ENCODE data around the gene MTO1.
"Not testable (repeated sequence)": the region's sequence is repeated elsewhere in the genome, so short reads cannot be mapped to it uniquely, and the experiment has no call there.

The MTO1 gene

DNA sequence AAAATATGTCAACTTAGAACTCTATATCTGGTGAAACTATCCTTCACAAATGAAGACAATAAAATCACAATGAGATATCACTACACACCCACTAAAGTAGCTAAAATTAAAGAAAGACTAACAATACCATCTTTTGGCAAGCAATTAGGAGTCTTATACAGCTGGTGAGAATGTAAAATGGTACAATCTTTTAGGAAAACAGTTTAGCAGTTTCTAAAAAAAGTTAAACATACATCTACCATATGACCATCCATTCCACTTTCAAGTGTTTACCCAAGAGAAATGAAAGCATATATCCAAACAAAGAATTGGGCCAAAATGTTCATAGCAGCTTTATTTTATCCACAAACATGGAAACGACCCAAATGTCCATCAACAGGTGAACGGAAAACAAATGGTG lies 73.1 kb downstream of the MTO1 start:
- no peak for DNase-seq

DNA sequence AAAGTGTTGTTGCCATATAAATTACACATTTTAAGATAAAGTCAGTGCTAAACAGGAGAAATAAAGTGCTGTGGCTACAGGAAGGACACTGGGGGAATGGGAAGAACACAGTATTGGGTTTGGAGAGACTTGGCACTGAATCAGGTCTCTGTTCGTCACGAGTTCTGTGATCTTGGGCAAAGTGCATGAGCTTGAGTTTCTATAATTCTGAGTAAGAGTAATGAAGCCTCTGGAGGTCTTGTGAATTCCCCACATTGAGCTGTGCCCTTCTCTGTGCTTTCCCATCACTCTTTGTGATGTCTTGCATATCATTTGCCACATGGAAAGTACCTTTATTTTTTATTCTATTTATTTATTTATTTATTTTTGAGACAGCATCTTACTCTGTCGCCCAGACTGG lies 76.1 kb downstream of the MTO1 start:
- no peak for DNase-seq

DNA sequence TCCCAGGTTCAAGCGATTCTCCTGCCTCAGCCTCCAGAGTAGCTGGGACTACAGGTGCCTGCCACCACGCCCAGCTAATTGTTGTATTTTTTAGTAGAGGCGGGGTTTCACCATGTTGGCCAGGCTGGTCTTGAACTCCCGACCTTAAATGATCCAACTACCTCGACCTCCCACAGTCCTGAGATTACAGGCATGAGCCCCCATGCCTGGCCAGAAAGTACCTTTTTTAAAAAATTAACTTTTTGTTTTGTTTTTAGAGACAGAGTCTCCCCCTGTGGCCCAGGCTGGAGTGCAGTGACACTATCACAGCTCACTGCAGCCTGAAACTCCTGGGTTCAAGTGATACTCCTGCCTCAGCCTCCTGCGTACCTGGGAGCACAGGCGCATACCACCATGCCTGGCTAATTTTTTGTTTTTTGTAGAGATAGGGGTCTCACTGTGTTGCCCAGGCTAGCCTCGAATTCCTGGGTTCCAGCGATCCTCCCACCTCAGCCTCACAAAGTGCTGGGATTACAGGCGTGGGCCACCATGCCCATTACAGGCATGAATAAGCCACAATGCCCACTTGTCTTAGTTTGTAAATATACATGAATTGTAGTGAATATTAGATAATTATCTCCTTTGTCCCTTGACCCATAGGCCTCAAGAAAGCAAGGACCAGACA lies 76.7 kb downstream of the MTO1 start:
- no peak for DNase-seq

DNA sequence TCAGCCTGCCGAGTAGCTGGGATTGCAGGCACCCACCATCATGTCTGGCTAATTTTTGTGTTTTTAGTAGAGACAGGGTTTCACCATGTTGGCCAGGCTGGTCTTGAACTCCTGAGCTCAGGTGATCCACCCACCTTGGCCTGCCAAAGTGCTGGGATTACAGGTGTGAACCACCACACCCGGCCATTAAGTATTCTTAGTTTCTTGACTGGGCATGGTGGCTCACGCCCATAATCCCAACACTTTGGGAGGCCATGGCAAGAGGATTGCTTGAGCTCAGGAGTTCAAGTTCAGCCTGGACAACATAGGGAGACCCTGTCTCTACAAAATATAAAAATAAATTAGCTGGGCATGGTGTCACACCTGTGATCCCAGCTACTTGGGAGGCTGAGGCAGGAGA lies 80.9 kb downstream of the MTO1 start:
- DNase-seq: not testable (repeated sequence)

DNA sequence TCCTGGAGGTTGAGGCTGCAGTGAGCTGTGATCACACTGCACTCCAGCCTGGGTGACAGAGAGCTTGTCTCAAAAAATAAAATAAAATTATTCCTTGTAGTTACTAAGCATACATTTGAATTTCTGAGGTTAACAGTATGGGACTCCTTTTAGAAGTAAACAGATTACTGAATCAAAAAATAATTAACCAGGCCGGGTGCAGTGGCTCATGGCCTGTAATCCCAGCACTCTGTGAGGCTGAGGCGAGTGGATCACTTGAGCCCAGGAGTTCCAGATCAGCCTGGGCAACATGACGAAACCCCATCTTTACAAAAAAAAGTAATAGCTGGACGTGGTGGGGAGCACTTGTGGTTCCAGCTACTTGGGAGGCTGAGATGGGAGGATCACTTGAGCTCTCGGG lies 81.4 kb downstream of the MTO1 start:
- DNase-seq: no peak

DNA sequence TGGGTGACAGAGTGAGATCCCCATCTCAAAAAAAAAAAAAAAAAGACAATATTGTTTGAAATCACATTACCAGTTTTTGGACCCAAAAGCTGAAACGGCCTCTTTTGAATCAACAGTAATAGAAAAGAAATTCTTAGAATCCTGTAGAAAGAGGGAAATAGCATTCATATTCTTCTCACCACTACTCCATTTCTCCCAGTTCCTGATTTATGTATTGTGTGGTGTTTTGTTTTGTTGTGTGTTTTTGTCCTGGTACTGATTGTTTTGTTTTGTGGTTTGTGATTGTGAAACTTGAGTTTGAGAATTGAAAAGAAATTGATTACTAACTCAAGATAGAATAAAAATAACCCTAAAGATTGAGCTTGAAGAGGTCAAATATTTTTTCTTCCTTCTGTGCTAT lies 85.5 kb downstream of the MTO1 start:
- DNase-seq: no peak

DNA sequence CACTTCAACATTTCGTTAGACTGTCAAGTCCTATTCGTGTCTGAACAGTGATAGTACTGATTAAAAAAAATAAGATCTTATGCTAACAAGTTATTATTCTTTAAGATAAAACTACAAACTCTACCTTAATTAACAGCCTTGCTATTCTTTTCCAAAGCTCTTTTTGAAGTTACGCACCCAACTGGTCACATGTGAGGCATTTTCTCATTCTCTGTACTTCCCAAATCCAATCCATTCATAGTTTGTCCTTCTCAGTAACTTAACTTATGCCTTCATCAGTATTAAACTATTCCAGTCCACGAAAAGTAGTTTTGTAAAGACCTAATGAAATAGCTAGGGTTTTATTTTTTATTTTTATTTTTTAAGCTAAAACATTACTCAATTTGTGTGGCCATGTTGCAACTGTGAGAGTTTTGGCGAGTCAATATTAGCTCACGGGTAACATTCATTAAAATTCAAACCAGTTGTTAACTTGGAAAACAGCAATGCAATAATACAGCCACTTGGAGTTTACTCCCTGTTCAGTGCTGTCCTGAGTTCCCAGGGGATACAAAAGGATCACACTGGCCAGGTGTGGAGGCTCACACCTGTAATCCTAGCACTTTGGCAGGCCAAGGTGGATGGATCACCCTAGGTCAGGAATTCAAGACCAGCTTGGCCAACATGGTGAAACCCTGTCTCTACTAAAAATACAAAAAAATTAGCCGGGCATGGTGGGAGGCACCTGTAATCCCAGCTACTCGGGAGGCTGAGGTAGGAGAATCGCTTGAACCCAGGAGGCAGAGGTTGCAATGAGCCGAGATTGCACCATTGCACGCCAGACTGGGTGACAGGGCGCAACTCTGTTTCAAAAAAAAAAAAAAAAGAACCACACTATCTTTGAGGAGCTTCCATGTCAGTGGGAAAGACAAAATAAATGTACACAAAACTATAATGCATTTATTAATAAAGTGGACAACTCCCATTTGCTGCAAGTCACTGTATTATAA lies 87.2 kb downstream of the MTO1 start:
- DNase-seq: no peak

DNA sequence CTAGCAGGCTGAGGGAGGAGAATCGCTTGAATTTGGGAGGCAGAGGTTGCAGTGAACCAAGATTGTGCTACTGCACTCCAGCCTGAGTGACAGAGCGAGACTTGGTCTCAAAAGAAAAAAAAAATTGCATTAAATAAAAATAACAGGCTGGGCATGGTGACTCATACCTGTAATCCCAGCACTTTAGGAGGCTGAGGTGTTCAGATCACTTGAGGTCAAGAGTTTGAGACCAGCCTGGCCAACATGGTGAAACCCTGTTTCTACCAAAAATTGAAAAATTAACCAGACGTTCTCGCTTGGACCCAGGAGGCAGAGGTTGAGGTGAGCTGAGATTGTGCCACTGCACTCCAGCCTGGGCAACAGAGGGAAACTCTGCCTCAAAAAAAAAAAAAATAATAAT lies 89.6 kb downstream of the MTO1 start:
- not testable (repeated sequence) for DNase-seq

DNA sequence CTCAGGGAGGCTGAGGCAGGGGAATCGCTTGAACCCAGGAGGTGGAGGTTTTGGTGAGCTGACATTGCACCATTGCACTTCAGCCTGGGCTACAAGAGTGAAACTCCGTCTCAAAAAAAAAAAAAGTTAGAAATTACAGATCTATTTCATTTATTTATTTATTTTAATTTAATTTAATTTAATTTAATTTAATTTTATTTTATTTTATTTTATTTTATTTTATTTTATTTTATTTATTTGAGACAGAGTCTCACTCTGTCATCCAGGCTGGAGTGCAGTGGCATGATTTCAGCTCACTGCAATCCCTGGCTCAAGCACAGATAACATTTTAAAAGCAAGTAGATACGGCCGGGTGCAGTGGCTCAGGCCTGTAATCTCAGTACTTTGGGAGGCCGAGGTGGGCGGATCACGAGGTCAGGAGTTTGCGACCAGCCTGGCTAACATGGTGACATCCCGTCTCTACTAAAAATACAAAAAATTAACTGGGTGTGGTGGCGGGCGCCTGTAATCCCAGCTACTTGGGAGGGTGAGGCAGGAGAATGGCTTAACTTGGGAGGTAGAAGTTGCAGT lies 93.9 kb downstream of the MTO1 start:
- DNase-seq: not testable (repeated sequence)

DNA sequence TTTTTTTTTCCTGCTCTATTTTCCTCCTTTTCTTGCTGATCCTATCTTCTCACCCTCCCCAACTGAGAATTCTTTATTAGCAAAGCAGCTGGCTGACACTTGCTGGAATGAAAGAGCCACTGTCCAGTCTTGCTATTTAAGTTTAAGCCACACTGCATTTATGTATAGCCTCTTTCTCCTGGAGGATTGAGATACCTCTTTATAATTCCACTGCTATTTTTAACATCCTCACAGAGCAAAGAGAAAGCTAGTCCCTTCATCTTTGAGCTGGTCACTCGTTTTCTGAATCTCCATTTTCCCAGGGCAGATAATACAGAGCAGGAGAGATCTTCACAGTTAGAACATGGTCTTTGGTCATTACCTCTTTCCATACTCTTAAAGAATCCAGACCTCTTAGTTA lies 95.3 kb downstream of the MTO1 start:
- no peak for DNase-seq

All from effector CD4-positive, alpha-beta T cell (primary cell).